ENCODE results near the gene SPATA24. TPM values are rescaled to one million over a fixed set of nuclear protein-coding genes. Genes with fewer than 3 reads are reported as not detected.

Gene SPATA24
- total and polyA plus RNA-seq, 2 experiments from 2014 or later, result 16.0 to 20.6 TPM

DNA sequence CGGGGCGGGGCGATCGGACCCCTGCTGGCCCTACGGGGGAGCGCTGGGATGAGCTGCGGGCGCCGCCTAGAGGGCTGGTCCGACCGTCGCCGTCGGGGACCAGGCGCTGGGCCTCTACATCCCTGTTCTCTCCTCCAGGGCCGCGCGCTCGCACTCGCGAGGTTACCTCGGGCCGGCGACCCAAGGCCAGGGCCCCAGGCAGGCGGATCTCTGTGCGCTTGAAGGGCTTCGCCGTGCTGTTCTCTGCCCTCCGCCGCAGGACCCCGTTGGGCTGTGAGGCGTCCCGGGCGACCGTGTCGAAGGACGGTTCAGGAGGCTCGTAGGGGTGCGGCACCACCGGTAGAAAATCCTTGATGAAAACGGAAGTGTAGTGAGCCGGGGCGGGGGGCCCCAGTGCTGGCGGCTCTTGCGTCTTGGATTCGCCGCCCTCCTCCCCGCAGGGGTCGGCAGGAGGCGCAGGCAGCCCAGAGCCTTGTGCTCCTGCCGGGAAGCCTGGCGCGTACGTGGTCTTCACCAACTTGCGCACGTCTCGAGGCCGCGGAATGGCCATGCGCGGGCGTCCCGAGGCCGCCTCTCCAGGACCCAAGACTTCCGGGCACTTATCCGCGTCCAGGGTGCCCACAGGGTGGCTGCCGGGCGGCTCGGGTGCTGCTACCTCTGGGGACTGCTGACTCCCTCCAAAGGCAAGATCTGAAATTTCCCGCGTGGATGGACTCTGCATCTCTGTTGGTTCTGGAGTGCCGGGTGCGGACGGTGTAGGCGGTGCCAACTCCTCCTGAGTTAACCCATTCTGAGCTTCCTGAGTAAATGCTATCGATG is 11.0 kb downstream of the SPATA24 start:
- peaks cover 2% of the 10 kb centered on the region; the same call in 2 of the 3 replicates for H3K36me3 Mint-ChIP-seq (ENCODE audit: low read depth)
- peak overlapping the region; percentile 86 for H3K4me3 Mint-ChIP-seq
- Histone ChIP-seq H3F3A (replicated peaks; ENCODE audit: low read depth) (peaks cover 25% of the 10 kb centered on the region), H4K20me1 (replicated peaks; ENCODE audit: insufficient read depth) (no peaks in the 10 kb centered on the region), H3K9me2 (ENCODE audit: insufficient read depth) (no peaks in the 10 kb centered on the region), H2AFZ (peak overlapping the region; percentile 98), H3K27me3 (ENCODE audit: insufficient read depth) (peaks cover 44% of the 10 kb centered on the region), H3K27ac (ENCODE audit: low read depth) (no peak overlapping the region), H3K4me1 (ENCODE audit: insufficient read depth) (peaks cover 16% of the 10 kb centered on the region), H3K4me2 (peak overlapping the region; percentile 96), H3K4me3 (peak overlapping the region; percentile 81), H3K79me2 (replicated peaks; ENCODE audit: insufficient read depth) (no peaks in the 10 kb centered on the region), H3K36me3 (ENCODE audit: insufficient read depth) (no peaks in the 10 kb centered on the region)
- H3K9me3 Mint-ChIP-seq, result no peaks in the 10 kb centered on the region
- H3K27ac Mint-ChIP-seq, result no peak overlapping the region
- DNase-seq (ENCODE audit: low spot score) (peak; percentile 94), ATAC-seq (peak; percentile 65)
- H3K27me3 Mint-ChIP-seq (ENCODE audit: insufficient read depth, low read depth, poor library complexity), result peaks cover 56% of the 10 kb centered on the region
- peaks cover 39% of the 10 kb centered on the region for H3K4me1 Mint-ChIP-seq
- TF ChIP-seq, protein P1, sequence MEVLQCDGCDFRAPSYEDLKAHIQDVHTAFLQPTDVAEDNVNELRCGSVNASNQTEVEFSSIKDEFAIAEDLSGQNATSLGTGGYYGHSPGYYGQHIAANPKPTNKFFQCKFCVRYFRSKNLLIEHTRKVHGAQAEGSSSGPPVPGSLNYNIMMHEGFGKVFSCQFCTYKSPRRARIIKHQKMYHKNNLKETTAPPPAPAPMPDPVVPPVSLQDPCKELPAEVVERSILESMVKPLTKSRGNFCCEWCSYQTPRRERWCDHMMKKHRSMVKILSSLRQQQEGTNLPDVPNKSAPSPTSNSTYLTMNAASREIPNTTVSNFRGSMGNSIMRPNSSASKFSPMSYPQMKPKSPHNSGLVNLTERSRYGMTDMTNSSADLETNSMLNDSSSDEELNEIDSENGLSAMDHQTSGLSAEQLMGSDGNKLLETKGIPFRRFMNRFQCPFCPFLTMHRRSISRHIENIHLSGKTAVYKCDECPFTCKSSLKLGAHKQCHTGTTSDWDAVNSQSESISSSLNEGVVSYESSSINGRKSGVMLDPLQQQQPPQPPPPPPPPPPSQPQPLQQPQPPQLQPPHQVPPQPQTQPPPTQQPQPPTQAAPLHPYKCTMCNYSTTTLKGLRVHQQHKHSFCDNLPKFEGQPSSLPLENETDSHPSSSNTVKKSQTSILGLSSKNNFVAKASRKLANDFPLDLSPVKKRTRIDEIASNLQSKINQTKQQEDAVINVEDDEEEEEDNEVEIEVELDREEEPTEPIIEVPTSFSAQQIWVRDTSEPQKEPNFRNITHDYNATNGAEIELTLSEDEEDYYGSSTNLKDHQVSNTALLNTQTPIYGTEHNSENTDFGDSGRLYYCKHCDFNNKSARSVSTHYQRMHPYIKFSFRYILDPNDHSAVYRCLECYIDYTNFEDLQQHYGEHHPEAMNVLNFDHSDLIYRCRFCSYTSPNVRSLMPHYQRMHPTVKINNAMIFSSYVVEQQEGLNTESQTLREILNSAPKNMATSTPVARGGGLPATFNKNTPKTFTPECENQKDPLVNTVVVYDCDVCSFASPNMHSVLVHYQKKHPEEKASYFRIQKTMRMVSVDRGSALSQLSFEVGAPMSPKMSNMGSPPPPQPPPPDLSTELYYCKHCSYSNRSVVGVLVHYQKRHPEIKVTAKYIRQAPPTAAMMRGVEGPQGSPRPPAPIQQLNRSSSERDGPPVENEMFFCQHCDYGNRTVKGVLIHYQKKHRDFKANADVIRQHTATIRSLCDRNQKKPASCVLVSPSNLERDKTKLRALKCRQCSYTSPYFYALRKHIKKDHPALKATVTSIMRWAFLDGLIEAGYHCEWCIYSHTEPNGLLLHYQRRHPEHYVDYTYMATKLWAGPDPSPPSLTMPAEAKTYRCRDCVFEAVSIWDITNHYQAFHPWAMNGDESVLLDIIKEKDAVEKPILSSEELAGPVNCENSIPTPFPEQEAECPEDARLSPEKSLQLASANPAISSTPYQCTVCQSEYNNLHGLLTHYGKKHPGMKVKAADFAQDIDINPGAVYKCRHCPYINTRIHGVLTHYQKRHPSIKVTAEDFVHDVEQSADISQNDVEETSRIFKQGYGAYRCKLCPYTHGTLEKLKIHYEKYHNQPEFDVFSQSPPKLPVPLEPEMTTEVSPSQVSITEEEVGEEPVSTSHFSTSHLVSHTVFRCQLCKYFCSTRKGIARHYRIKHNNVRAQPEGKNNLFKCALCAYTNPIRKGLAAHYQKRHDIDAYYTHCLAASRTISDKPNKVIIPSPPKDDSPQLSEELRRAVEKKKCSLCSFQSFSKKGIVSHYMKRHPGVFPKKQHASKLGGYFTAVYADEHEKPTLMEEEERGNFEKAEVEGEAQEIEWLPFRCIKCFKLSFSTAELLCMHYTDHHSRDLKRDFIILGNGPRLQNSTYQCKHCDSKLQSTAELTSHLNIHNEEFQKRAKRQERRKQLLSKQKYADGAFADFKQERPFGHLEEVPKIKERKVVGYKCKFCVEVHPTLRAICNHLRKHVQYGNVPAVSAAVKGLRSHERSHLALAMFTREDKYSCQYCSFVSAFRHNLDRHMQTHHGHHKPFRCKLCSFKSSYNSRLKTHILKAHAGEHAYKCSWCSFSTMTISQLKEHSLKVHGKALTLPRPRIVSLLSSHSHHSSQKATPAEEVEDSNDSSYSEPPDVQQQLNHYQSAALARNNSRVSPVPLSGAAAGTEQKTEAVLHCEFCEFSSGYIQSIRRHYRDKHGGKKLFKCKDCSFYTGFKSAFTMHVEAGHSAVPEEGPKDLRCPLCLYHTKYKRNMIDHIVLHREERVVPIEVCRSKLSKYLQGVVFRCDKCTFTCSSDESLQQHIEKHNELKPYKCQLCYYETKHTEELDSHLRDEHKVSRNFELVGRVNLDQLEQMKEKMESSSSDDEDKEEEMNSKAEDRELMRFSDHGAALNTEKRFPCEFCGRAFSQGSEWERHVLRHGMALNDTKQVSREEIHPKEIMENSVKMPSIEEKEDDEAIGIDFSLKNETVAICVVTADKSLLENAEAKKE (CRISPR knock-in tag; IDR thresholded peaks at IDR 0.05), result no peak
- TF ChIP-seq POLR2AphosphoS5 (IDR thresholded peaks at IDR 0.05; ENCODE audit: low read depth) (peak; percentile 47), CREB1 (CRISPR knock-in tag; IDR thresholded peaks at IDR 0.05; ENCODE audit: low read depth) (peak; percentile 41), EZH2 (IDR thresholded peaks at IDR 0.05; ENCODE audit: low read depth, unreplicated experiment) (peak; percentile 37), EZH2phosphoT487 (IDR thresholded peaks at IDR 0.05; ENCODE audit: unreplicated experiment) (no peak), NANOG (IDR thresholded peaks at IDR 0.05; ENCODE audit: borderline replicate concordance) (no peak), JUNB (IDR thresholded peaks at IDR 0.05; ENCODE audit: unreplicated experiment) (no peak)
- TF ChIP-seq, protein P2, sequence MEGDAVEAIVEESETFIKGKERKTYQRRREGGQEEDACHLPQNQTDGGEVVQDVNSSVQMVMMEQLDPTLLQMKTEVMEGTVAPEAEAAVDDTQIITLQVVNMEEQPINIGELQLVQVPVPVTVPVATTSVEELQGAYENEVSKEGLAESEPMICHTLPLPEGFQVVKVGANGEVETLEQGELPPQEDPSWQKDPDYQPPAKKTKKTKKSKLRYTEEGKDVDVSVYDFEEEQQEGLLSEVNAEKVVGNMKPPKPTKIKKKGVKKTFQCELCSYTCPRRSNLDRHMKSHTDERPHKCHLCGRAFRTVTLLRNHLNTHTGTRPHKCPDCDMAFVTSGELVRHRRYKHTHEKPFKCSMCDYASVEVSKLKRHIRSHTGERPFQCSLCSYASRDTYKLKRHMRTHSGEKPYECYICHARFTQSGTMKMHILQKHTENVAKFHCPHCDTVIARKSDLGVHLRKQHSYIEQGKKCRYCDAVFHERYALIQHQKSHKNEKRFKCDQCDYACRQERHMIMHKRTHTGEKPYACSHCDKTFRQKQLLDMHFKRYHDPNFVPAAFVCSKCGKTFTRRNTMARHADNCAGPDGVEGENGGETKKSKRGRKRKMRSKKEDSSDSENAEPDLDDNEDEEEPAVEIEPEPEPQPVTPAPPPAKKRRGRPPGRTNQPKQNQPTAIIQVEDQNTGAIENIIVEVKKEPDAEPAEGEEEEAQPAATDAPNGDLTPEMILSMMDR (conservative IDR thresholded peaks at IDR 0.05; ENCODE audit: low read depth in 2 of 2), result peak; percentile 51 to 89

Measured in GM23338 (cell line).